Raji (cell line): ENCODE data around the gene TRABD.

ENCODE experiments used
- POLR2A ChIP-seq: IDR thresholded peaks from 2 replicates; pipeline ENCODE4 v1.6.1; 2011; ENCODE audit warnings: low read depth, low read length, control low read depth; ENCODE audit not compliant: insufficient read depth

Gene TRABD

DNA sequence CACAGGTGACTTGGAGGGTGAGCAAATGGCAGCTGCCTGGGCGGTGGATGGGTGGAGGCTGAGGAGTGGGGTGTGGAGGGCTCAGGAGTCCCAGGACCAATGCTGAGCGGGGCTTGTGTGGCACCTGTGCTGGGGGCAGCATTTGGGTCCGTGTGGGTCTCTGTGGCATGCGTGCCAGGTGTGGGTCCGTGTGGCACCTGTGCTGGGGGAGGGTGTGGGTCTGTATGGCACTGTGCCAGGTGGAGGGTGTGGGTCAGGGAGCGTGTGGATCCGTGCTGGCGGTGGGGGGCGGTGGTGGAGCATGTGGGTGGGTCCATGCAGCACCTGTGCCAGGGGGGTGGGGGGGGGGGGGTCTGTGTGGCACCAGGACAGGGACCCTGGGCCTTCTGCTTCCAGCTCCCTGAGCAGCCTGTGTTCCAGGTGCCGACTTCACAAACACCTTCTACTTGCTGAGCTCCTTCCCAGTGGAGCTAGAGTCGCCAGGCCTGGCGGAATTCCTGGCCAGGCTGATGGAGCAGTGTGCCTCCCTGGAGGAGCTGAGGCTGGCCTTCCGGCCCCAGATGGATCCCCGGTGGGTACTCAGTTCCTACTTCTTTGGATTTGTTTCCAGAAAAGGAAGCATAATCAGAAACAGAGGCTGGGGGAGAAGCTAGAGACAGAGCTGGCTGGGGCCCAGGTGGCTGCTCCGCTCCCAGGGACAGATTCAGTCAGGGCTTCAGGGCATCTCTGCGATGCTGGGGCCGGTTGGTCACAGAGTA, 29.8 kb downstream of the TRABD start:
- no peak for TF ChIP-seq POLR2A

DNA sequence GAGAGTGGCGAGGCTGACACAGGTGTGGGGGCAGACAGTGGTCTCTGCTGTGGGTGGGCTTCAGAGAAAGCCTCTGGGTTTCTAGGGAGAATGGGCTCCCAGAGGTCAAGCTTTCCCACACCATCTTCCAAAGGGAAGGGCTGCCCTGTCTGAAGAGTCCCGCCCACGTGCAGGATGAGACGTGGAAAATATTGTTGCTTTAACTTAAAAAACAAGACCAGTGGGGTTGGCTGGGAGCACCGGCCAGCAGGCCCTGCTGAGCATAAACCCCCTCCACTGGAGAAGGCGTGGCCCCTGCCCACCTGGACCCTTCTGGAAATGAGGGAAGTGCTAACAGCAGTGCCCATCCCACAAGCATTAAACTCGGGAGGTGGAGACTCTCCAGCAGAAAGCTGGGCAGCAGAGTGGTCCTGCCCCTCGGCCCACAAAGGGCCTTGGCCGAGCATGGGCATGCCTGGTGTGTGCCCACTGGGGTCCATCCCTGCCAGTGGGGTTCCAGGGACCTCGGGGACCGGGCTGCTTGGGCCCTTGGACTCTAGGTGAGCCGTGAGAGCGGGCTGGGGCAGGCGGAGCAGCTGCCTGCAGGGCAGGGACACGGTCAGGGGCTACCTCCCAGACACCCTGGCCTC, 30.5 kb downstream of the TRABD start:
- no peak for TF ChIP-seq POLR2A

DNA sequence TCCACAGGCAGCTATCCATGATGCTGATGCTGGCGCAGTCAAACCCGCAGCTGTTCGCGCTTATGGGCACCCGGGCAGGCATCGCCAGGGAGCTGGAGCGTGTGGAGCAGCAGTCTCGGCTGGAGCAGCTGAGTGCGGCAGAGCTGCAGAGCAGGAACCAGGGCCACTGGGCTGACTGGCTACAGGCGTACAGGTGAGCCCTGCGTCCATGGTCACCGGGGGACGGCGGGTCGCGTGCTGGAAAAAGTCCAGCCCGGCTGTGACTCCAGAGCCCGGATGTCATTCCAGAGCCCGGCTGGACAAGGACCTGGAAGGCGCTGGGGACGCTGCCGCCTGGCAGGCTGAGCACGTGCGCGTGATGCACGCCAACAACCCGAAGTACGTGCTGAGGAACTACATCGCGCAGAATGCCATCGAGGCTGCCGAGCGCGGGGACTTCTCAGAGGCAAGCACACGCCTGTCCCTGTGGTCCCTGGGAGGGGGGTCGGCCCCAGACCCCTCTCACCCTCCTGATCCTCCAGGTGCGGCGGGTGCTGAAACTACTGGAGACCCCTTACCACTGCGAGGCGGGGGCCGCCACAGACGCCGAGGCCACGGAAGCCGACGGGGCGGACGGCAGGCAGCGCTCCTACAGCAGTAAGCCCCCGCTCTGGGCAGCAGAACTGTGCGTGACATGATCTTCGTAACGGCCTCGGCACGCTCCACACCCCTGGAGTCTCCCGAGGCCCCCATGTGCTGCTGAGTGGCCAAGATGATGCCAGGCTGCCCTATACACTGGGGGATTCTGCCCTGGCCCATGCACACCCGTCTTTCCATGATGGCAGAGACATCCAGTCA, 31.2 kb downstream of the TRABD start:
- no peak for TF ChIP-seq POLR2A

DNA sequence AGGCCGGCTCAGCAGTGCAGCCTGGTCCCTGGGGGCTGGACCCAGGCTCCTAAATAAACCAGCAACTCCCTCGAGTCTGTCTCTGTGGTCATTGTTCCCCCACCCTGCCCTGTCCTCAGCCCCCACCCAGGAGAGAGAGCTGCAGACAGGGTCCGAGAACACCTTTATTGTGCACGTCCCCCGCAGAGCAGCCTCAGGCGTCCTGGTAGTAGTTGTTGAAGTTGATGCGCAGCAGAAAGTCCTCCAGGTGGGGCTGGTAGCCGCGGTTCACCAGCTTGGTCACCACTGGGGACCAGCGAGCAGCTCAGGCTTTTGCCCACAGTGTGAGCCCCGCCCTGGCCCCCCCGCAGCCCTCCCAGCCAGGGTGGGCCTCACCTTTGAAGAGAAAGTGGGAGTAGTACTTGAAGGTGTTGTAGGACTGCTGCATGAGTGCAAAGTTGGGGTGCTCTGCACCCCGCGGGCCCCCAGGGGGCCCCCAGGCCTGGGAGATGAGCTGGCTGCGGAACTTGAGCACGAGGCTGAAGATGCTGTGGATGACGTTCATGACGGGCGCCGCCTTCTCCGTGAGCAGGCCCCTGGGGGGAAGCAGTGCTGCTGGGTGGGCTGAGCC, 31.9 kb downstream of the TRABD start:
- no peak for TF ChIP-seq POLR2A

DNA sequence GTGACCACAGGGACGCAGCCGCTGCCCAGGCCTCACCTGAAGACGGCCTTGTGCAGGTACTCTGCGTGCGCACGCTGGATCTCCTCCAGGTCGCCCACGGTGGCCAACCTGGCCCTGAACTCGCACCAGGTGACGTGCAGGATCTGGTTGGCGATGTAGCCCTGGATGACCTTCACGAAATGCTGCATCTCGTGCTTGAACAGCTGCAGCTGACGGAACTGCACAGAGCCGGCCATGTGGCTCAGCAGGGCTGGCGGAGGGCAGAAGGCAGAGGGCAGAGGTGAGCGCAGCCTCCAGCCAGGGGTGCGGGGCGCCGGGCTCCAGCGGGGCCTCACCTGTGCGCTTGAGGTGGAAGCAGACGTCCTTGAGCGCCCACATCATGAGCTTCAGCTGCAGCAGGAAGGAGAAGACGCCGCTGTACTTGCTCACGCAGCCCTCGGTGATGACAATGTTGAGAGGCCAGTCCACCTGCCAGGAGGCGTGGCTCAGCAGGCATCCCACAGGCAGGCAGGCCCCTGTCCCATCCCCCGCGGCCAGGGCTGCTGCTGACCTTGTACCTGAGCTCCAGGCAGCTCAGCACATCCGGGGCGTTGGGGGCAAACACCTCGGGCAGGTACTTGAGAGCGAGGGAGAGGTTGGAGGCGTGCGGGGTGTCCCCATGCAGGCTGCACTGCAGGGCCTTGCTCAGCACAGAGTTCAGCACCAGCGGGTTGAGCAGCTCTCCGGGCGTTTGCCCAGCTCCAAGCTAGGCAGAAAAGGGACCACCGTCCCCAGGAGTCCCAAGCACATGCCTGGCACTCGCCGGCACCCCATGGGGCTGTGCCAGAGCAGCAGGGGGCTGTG, 32.7 kb downstream of the TRABD start:
- no peak for TF ChIP-seq POLR2A

DNA sequence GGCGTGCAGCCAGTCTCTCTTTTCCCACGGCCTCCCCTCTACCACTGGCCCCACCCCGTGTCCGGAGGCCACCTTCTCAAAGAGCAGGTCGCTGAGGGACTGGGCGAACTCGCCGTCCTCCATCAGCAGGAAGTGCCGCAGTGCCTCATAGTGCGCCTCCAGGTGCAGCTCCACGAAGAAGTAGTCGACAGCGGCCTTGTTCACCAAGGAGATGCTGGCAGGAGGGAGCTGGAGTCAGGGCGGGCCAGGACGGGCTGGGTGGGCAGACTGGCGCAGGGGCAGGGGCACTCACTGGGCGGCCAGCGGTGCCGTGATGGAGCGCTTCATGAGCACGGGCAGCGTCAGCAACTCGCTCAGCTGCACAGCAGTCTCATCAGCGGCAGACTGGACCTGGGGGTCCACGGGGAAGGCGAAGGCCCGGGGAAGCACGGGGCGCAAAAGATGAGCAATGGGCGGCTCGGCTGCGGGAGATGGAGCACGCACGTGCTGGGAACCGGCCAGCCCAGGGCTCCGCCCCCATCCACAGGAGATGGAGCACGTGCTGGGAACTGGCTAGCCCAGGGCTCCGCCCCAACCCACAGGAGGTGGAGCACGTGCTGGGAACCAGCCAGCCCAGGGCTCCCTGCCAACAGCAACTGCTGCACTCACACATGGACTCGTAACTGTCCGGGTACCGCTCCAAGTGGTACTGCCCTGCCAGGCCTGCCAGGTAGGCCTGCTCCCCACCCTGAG, 33.4 kb downstream of the TRABD start:
- TF ChIP-seq POLR2A = no peak

DNA sequence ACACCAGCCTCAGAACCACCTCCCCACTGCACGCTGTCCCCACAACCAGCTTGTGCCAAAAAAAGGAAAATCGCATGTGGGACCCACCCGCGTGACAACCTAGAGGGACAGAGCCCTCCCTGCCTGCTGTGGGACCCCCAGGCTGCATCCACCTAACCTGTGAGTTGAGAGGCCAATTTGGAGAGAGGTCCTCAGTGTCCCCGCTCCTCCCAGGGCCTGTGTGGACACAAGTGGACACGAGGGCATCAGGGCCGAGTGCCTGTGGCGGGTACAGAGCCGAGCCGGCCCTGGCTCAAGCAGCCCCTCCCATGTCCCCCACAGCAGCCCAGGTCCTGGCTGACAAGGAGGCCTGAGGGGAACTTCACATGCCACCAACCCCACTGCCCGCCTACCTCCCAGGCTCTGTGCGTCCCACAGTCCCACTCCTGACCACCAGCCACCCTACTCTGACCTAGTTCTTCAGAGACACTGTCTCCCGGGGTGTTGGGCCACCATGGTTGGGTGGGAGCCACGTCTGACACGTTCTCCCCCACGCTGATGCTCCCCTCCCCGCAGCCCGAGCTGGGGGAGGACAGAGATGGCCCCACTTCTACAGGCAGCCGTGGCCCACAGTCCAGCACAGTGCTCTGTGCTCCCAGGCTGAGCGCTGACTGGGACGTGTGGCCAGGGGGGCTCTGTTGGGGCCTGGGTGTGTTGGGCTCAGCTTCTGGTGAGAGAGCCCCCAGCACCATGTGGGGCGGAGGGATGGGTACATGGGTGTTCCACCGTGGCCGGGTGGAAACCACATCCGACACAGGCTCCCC, 34.3 kb downstream of the TRABD start:
- no peak for TF ChIP-seq POLR2A

DNA sequence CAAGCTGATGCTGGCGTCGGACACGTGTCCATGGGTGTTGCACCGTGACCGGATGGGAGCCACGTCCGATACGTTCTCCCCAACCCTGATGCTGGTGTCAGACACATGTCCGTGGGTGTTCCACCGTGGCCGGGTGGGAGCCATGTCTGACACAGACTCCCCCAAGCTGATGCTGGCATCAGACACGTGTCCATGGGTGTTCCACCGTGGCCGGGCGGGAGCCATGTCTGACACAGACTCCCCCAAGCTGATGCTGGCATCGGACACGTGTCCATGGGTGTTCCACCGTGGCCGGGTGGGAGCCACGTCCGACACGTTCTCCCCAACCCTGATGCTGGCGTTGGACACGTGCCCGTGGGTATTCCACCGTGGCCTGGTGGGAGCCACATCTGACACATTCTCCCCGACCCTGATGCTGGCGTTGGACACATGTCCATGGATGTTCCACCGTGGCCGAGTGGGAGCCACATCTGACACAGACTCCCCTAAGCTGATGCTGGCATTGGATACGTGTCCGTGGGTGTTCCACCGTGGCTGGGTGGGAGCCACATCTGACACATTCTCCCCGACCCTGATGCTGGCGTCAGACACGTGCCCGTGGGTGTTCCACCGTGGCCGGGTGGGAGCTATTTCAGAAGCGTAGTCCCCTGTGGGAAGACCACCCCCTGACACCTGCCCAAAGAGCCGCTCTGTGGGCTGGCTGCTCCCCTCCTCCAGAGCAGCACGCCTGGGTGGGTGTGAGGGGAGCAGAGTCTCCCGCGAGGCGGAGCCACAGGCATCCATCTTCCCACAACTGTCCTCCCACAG, 35.1 kb downstream of the TRABD start:
- TF ChIP-seq POLR2A = no peak

DNA sequence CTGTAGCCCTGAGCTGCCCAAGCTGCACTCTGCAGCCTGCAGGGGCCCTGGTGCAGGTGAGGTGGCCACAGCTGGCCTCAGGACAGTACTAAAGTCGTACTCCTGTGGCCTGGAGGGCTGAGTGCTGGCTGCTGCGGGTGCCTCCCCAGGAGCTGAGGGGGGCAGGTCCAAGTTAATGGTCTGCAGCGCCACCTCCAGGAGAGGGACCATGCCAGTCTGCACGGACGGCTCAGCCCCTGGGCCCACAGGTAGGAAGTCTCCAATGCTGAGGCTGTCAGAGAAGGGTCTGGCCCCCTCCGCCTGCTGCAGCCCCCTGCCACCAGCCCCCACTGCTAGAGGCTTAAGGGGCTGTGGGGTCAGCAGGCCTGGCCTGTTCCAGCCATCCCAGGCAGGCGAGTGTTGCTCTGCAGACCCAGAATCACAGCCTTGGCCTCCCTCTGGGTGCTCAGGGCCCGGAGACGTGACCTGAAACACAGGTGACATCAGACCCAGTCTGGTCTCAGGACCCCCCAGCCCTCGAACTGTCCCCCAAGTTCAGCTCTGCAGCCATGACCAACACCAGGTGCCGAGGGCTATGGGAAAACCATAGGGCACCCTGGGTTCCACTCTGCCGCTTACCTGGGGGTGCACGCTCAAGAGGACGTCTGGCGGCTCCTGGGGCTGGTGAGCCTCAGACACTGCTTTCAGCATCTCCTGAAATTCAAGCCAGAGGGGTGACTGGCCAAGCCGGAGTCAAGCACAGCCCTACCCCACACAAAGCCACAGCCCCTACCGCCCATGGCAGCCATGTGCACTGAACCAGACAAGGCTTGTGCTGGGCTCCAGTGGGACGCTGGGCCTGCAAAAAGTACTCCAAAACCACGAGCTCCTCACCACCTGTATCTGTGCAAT, 35.9 kb downstream of the TRABD start:
- no peak for TF ChIP-seq POLR2A

DNA sequence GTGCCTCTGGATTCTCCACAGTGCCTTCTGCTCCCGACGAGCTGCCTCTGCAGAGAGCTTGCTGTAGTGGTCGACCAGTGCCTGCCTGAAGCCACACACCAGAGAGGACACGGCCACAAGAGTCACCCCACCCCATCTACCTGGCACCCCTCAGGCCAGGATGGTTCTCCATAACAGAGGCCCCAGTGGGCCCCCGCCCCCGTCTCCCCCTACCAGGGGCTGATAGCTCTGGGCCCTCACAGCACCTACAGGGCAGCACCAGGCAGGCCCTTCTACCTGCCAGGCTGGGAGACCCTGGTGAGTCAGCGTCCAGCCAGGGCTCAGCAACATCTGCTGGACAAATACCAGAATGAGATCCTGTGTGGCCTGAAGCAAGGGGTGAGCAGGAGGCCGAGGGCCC, 36.8 kb downstream of the TRABD start:
- TF ChIP-seq POLR2A = no peak

DNA sequence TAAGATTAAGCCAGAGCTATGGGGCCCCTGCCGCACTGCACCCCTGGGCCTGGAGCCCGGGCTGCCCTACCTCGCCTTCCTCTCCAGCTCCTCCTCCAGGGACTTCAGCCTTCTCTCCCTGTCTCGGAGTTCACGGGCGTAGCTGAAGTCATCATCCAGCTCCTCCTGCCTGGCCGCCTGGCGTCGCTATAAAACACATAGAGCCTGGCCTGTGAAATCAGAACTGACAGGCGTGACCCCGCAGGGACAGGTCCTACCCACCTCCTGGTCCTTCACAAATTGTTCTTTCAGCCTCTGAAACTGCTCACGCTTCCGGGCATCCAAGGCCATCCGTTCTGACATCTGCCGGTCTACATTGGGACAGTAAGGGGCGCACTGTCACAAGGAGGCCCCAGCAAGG, 38.4 kb downstream of the TRABD start:
- no peak for TF ChIP-seq POLR2A
